Measurements from ENCODE around the gene SLC9A9.
"Not testable (repeated sequence)": the region's sequence is repeated elsewhere in the genome, so short reads cannot be mapped to it uniquely, and the experiment has no call there.

SLC9A9 gene

GRCh38 chr3:143302638-143303171 is 545.6 kb downstream of the SLC9A9 start:
- DNase-seq, result no peak

DNA sequence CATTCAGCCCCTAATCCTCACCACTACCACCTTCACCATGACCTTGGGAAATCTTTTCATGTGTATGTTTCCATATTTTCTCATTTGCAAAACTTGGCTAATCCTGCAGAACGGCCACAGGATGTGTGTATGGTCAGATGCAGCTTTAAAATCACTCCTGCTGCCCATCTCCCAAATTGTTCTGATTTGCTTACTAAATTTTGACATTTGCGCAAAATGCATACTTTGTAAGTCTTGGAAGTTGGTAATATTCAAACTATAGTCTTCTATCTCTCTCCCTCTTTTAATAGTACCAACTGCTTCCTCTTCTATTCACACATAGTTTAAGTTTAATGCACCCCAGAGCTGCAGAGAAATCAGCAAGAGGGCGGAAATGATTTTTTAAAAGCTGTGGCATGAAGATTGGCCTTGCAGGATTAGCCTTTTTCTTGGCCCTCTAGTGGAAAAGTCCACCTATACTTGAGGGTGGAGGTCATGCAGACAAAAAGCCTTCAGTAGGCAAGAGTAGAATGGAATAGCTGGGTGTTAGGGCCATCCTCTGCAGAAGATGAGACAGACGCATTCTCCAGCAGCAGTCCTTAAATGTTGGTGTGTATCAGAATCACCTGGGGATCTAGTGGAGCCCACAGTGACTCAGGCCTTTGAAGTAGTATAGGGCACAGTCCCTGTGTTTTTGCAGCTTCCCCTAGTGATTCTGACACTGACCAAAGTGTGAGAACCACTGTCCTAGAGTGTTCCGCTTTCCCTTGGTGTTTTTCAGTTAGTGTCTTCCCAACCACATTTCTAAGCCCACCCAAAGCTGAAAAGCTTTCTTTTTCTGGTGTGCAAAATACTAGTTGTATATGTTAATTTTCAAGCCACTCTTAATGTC is 547.0 kb downstream of the SLC9A9 start:
- no peak for DNase-seq

DNA sequence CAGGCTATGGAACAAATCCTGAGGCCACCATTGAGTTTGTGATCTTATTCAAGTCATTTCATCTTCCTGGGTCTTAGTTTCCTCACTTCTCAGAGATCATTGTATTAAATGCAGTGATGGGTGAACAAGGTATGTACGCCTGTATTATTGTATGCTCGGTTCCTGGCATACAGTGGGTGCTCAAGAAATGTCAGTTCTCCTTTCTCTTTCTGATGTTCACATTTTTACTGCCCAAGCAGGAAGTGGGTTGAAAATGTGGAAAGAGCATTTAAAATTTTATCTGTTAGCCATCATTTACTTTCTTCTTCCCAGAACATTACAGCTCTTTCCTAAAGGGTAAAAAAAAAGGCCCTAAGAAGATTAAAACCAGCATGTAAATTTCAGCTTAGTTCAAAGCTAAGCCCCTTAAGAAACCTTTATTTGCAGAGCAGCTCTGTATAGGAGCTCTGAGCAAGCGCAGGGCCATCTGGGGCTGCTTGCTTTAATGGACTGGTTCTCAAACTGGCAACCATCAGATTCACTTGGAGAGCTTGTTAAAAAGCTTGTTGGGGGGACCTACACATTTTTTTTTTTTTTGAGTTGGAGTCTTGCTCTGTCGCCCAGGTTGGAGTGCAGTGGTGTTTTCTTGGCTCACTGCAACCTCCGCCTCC is 549.3 kb downstream of the SLC9A9 start:
- DNase-seq, result no peak

DNA sequence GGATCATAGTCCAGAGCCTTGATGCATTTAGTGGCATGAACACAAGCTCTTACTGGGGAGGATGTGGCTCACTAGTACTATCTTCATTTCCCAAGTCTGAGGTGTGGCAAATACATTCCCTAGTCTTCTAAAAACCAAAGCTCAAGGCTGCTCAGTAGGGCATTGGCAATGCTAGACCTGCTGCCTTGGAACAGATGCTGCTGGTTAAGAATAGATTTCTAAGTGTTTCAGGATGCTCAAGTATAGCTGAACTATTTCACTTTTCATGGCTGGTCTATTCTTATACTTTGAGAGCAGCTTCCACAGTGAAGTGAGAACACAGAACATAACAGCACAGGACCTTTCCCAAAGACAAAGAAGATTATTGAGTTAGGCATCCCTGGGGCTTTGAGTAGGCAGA is 549.9 kb downstream of the SLC9A9 start:
- no peak for DNase-seq

GRCh38 chr3:143295201-143296080 is 552.8 kb downstream of the SLC9A9 start:
- no peak for DNase-seq

DNA sequence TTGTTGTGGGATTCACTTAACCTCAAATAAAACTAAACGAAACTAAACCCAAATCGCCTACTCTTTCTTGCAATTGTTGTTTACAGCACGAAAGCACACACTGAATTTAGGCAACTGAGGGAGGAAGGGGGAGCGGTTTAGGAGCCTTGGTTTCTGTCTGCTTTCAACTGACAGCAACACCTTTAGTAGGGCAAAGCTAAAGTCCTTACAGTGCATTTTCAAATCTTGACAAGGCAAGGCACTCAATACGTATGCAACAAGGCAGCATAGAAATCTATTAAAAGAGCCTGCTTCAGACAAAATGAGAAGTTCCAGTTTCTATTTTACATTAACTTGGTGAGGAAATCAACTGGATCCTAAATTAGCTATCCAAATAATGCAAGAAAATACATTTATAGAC is 554.1 kb downstream of the SLC9A9 start:
- no peak for DNase-seq

DNA sequence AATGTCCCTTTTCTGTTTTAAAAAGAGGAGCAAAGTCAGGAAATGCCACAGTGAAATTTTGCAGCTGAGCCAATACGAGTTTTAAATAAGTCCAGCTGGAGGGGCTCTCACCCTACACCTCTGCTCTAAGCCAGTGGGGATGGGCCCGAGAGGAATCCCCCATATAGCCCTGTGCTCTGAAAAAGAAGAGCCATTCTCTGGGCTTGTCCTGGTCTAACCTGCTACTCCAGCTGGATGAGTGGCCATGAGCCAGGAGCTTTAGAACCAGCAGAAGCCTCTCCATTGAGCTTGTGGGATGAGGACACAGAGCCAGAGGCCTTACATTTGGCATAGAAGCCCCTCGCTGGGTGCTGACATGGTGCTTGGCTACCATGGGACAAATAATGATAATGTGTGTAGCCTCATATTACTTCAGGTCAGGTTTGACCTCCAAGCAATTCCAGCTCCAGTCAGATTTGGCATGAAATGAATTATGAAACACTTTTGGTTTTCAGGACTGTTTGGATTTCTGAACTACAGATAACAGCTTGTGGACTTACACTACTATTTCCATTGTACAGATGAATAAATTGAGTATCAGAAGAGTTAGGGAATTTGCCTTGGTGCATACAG is 556.3 kb downstream of the SLC9A9 start:
- no peak for DNase-seq

- no peak for DNase-seq
These were observed 559.3 kb downstream of the SLC9A9 start for GRCh38 chr3:143288944-143289343.

GRCh38 chr3:143287403-143287802 is 560.9 kb downstream of the SLC9A9 start:
- DNase-seq, result no peak

GRCh38 chr3:143286392-143287010 is 561.8 kb downstream of the SLC9A9 start:
- no peak for DNase-seq

GRCh38 chr3:143283432-143284128 is 564.7 kb downstream of the SLC9A9 start:
- no peak for DNase-seq

DNA sequence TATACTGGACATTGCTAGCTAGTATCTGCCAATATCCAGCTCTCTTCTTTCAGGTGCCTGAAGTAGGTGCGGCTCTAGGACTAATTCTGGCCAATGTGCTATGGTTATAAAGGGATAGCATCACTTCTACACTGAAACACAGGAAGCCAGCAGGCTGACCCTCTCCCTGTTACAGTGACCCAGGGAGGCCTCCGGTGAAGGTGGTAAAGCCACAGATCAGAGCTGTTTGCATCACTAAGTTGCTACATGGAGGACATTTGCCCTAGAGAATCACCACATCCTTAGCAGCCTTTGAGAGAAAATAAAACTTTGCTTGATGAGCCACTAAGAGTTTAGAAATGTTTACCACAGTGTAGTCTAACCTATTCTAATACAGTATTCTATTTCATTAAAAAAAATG is 567.3 kb downstream of the SLC9A9 start:
- DNase-seq, result no peak

GRCh38 chr3:143279567-143279966 is 568.7 kb downstream of the SLC9A9 start:
- DNase-seq, result not testable (repeated sequence)

GRCh38 chr3:143278721-143279120 is 569.5 kb downstream of the SLC9A9 start:
- no peak for DNase-seq

- no peak for DNase-seq
These were observed 570.7 kb downstream of the SLC9A9 start for GRCh38 chr3:143277531-143277930.

GRCh38 chr3:143276592-143276991 is 571.7 kb downstream of the SLC9A9 start:
- no peak for DNase-seq

GRCh38 chr3:143273975-143274690 is 574.1 kb downstream of the SLC9A9 start:
- DNase-seq, result no peak

DNA sequence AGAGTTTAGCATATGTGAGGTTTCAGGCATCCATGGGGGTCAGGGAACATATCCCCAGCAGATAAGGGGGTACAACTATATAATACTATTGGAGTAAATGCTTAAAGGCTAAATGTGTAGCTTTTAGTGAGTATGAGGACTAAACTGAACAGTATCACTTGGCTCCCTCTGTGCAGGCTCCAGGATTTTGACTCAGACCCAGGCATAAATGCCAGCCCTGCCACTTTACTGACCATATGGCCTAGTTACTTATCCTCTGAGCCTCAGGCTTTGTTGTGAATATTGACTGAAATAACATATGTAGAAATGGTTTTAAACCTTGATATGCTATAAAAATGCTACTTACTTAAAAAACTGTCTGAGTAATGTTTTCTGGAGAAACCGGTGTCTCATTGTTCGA is 577.1 kb downstream of the SLC9A9 start:
- DNase-seq, result no peak

DNA sequence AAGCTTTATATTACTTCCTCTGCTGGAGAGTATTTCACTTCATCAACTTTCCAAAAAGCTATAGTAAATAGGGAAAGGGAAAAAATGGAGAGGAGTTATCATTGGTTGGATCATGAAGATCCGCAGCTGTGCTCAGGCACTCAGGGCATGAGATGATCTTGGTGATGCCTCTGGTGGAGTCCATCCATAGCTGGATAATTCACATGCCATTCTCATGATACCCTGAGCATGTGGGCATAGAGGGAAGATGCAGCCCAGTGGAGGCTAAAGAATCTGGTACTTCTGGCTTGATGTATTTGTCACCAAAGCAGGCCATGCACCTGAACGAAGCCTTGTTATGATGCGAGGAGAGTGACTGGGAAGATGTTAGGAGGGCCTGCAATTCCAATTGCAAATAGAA is 578.5 kb downstream of the SLC9A9 start:
- DNase-seq, result no peak

GRCh38 chr3:143267989-143268388 is 580.3 kb downstream of the SLC9A9 start:
- DNase-seq, result no peak

- DNase-seq, result no peak
These were observed 581.3 kb downstream of the SLC9A9 start for GRCh38 chr3:143266927-143267326.
